Neural crest cell (in vitro differentiated cells): ENCODE measurements around the gene TSTD2. TPM values are rescaled to one million over a fixed set of nuclear protein-coding genes. Genes with fewer than 3 reads are reported as not detected.

Experiments used
- DNase-seq: peaks from one replicate; pipeline ENCODE4 v3.0.0; 2021; ENCODE audit warnings: low read depth, mixed read lengths, low spot score
- H3K27ac Mint-ChIP-seq: one replicate; pipeline ENCODE4 v1.8.0; 2021; ENCODE audit warnings: mild to moderate bottlenecking, mixed read lengths; ENCODE audit not compliant: unreplicated experiment
- H3K27me3 Mint-ChIP-seq: 2 replicates; pipeline ENCODE4 v1.8.0; 2021; ENCODE audit warnings: low read depth, mild to moderate bottlenecking, mixed read lengths
- H3K36me3 Mint-ChIP-seq: 2 replicates; pipeline ENCODE4 v1.8.0; 2021; ENCODE audit warnings: low read depth, mild to moderate bottlenecking, mixed read lengths
- H3K4me1 Mint-ChIP-seq: 2 replicates; pipeline ENCODE4 v1.8.0; 2021; ENCODE audit warnings: mixed read lengths
- H3K4me3 Mint-ChIP-seq: one replicate; pipeline ENCODE4 v1.8.0; 2021; ENCODE audit warnings: mild to moderate bottlenecking, mixed read lengths
- H3K9me3 Mint-ChIP-seq: 2 replicates; pipeline ENCODE4 v1.8.0; 2021; ENCODE audit warnings: mixed read lengths
- CTCF ChIP-seq: fragments of 200-600 bp; sonication (generic); conservative IDR thresholded peaks from 2 replicates; pipeline ENCODE4 v1.5.0; 2021; ENCODE audit warnings: antibody characterized with exemption, mild to moderate bottlenecking
- total RNA-seq: library from RNA; stranded (reverse); gene quantifications from 2 replicates; pipeline ENCODE4 v1.2.1, GENCODE V29; 2021

Gene TSTD2
- total RNA-seq, 1 donor from 2014 or later, result 24.4 TPM

DNA sequence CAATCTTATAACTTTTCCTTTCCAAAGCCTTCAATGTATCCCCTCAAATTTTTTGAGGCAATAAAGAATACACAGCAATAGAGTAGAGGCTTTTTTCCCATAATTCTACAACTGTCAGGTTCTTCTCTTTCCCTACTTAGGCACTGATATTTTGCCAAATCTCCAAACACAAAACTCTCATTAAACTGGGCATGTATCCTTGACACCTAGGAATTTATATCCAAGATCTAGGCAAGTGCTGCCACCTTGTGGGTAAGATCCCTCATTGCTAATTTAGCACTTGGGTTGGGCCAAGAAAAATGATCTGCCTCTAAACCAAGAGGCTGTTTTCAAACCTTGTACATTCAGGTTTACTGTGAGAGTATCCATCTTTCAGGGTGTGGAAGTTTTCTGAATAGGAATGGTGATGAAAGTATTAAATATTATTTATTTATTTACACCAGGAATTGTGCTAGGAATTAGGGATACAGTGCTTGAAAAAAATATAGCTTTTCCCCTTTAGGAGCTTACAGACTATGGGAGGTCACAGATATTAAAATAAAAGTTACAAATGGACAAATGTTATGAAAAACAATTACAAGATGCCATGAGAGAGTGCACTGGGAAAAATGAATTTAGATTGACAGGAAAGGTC, 17.6 kb downstream of the TSTD2 start:
- TF ChIP-seq CTCF, result peak; percentile 89
- no peaks in the 10 kb centered on the region for H3K4me1 Mint-ChIP-seq
- peak; percentile 59 for DNase-seq
- H3K27me3 Mint-ChIP-seq, result no peaks in the 10 kb centered on the region
- H3K36me3 Mint-ChIP-seq, result peaks cover 11% of the 10 kb centered on the region
- H3K27ac Mint-ChIP-seq, result no peak overlapping the region
- no peak overlapping the region for H3K4me3 Mint-ChIP-seq
- H3K9me3 Mint-ChIP-seq, result no peaks in the 10 kb centered on the region

- no peak overlapping the region for H3K4me3 Mint-ChIP-seq
- H3K36me3 Mint-ChIP-seq, result peaks cover 2% of the 10 kb centered on the region
- no peak for DNase-seq
- H3K4me1 Mint-ChIP-seq, result no peaks in the 10 kb centered on the region
- no peak for TF ChIP-seq CTCF
- no peaks in the 10 kb centered on the region for H3K27me3 Mint-ChIP-seq
- no peaks in the 10 kb centered on the region for H3K9me3 Mint-ChIP-seq
- H3K27ac Mint-ChIP-seq, result no peak overlapping the region
These were observed 28.1 kb downstream of the TSTD2 start for GRCh38 chr9:97604901-97605645.

- Mint-ChIP-seq H3K27ac (no peak overlapping the region), H3K9me3 (no peaks in the 10 kb centered on the region), H3K36me3 (peaks cover 2% of the 10 kb centered on the region), H3K4me3 (no peak overlapping the region), H3K27me3 (no peaks in the 10 kb centered on the region), H3K4me1 (peaks cover 4% of the 10 kb centered on the region)
- DNase-seq, result no peak
- no peak for TF ChIP-seq CTCF
These were observed 30.7 kb downstream of the TSTD2 start for GRCh38 chr9:97602430-97602829.

DNA sequence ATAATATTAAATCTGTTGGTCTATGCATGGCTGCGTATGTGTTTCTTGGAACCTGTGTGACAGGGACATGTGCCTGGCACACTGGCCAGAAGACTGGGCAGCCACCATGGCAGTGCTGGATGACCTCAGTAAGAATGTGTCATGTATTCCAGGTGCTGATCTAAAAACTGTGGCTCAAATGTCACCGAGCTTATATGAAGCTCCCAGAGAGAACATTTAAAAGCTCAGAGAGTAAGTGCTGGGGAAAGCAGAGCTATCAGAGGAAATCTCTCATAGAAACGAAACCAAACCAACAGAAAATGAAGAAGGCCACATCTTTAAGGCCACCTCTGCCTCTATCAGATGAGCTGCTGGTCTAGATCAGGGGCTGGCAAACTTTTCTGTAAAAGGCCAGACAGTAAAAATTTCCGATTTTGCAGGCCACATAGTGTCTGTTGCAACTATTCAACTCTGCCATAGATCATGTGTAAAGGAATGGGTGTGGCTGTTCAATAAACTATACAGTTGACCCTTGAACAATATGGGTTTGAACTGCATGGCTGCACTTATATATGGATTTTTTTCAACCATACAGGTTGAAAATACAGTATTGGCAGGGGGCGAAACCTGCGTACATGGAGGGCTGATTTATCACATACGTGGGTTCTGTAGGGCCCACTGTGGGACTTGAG, 31.8 kb downstream of the TSTD2 start:
- Mint-ChIP-seq H3K27me3 (no peaks in the 10 kb centered on the region), H3K36me3 (peaks cover 2% of the 10 kb centered on the region), H3K4me1 (peaks cover 4% of the 10 kb centered on the region), H3K27ac (no peak overlapping the region), H3K4me3 (no peak overlapping the region), H3K9me3 (no peaks in the 10 kb centered on the region)
- no peak for DNase-seq
- TF ChIP-seq CTCF, result no peak

GRCh38 chr9:97600531-97601227, 32.5 kb downstream of the TSTD2 start:
- Mint-ChIP-seq H3K36me3 (peaks cover 2% of the 10 kb centered on the region), H3K4me3 (no peak overlapping the region), H3K27ac (no peak overlapping the region), H3K27me3 (peaks cover 2% of the 10 kb centered on the region), H3K9me3 (no peaks in the 10 kb centered on the region), H3K4me1 (peaks cover 4% of the 10 kb centered on the region)
- no peak for DNase-seq
- TF ChIP-seq CTCF, result no peak
